Mucosa of stomach (tissue), 1 donor: Measurements from ENCODE around the gene TTC29.
"Not testable (repeated sequence)": the region's sequence is repeated elsewhere in the genome, so short reads cannot be mapped to it uniquely, and the experiment has no call there.

Experiments
- H3K27me3 ChIP-seq: one replicate; pipeline ENCODE4 v1.7.0; 2013; ENCODE audit warnings: mild to moderate bottlenecking, low read length; ENCODE audit not compliant: control insufficient read depth, insufficient read depth
- H3K36me3 ChIP-seq: one replicate; pipeline ENCODE4 v1.7.0; 2013; ENCODE audit warnings: low read length; ENCODE audit not compliant: control insufficient read depth, insufficient read depth
- H3K4me1 ChIP-seq: one replicate; pipeline ENCODE4 v1.7.0; 2013; ENCODE audit warnings: mild to moderate bottlenecking, low read length; ENCODE audit not compliant: control insufficient read depth, insufficient read depth
- H3K4me3 ChIP-seq: one replicate; pipeline ENCODE4 v1.7.0; 2013; ENCODE audit warnings: low read length
- H3K9ac ChIP-seq: one replicate; pipeline ENCODE4 v1.7.0; 2013; ENCODE audit warnings: mild to moderate bottlenecking, low read length, moderate library complexity
- H3K9me3 ChIP-seq: one replicate; pipeline ENCODE4 v1.7.0; 2013; ENCODE audit warnings: mild to moderate bottlenecking, low read length, moderate library complexity; ENCODE audit not compliant: control insufficient read depth
- donor health status: Pancreatic carcinoma.

TTC29 gene

GRCh38 chr4:146852360-146852759 is 93.3 kb downstream of the TTC29 start:
- H3K27me3 ChIP-seq: no peaks in the 10 kb centered on the region
- H3K9me3 ChIP-seq: no peaks in the 10 kb centered on the region
- no peak overlapping the region for H3K4me3 ChIP-seq
- H3K9ac ChIP-seq: no peak overlapping the region
- no peaks in the 10 kb centered on the region for H3K4me1 ChIP-seq
- no peaks in the 10 kb centered on the region for H3K36me3 ChIP-seq

GRCh38 chr4:146847345-146847744 is 98.3 kb downstream of the TTC29 start:
- no peaks in the 10 kb centered on the region for H3K9me3 ChIP-seq

DNA sequence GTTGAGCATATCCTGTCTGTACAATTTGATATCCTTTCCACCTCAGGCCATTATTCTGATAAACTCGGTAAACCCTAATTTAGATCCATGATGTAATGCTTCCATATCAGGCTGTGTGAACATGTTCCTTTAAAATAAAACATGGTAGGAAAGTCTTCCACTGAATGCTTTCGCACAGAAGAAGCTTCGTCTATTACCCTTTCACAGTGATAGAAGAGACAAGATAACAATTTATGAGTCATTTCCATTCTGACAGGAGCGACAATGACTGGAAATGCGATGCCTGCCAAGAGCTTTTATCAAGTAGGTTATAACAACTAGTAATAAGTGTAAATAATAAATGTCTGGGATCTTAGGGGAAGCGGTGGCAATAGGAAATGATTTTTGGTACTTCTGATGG is 98.8 kb downstream of the TTC29 start:
- no peaks in the 10 kb centered on the region for H3K9me3 ChIP-seq
- no peak overlapping the region for H3K9ac ChIP-seq
- H3K4me3 ChIP-seq: no peak overlapping the region
- H3K4me1 ChIP-seq: no peaks in the 10 kb centered on the region
- no peaks in the 10 kb centered on the region for H3K36me3 ChIP-seq
- no peaks in the 10 kb centered on the region for H3K27me3 ChIP-seq

More at GRCh38 chr4:146847345-146847744, 98.3 kb downstream of the TTC29 start:
- no peaks in the 10 kb centered on the region for H3K36me3 ChIP-seq
- H3K9ac ChIP-seq: no peak overlapping the region
- no peak overlapping the region for H3K4me3 ChIP-seq
- H3K27me3 ChIP-seq: no peaks in the 10 kb centered on the region
- no peaks in the 10 kb centered on the region for H3K4me1 ChIP-seq

DNA sequence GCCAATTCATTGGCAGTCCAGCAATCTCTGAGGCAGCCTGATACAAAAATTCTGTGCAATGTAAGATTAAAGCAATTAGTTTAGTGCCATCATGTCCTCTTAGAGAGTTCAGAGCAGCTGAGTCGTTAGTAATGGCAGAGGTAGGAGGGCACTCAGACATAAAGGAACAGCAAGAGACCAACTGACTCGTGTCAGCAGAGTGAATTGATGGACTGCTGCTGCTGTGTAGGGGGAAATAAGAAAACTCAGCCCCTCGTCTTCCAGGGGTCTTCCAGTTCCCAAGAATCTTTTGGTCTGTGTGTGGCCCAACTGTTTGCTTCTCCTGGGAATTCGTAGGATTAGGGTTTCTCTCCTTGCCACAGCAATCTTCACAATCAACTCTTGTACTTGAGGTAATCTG is 100.9 kb downstream of the TTC29 start:
- Histone ChIP-seq H3K4me3 (no peak overlapping the region), H3K36me3 (no peaks in the 10 kb centered on the region), H3K4me1 (no peaks in the 10 kb centered on the region), H3K9me3 (no peaks in the 10 kb centered on the region), H3K27me3 (no peaks in the 10 kb centered on the region), H3K9ac (no peak overlapping the region)

GRCh38 chr4:146842876-146843275 is 102.8 kb downstream of the TTC29 start:
- no peaks in the 10 kb centered on the region for H3K36me3 ChIP-seq
- no peak overlapping the region for H3K9ac ChIP-seq
- no peaks in the 10 kb centered on the region for H3K27me3 ChIP-seq
- no peaks in the 10 kb centered on the region for H3K4me1 ChIP-seq
- no peak overlapping the region for H3K4me3 ChIP-seq
- no peaks in the 10 kb centered on the region for H3K9me3 ChIP-seq

DNA sequence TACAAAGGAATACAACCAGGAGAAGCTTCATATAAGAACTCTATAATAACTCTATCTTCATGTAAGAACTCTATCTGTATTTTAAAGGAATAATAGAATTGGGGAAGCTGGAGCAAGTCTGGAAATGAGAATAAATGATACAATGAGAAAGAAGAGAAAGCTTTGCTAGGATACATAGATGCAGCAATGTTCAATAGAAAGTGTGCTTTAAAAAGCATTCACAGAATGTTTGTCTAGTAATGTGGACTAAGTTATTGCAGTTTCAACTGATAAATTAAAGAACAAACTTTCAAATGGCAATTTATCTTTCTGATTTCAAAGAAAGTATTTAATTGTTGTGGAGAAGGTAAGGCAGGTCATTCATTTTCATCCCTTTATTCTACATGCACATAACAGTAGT is 104.9 kb downstream of the TTC29 start:
- no peaks in the 10 kb centered on the region for H3K36me3 ChIP-seq
- H3K9ac ChIP-seq: no peak overlapping the region
- H3K9me3 ChIP-seq: no peaks in the 10 kb centered on the region
- no peak overlapping the region for H3K4me3 ChIP-seq
- H3K4me1 ChIP-seq: no peaks in the 10 kb centered on the region
- H3K27me3 ChIP-seq: no peaks in the 10 kb centered on the region

- Histone ChIP-seq H3K27me3 (no peaks in the 10 kb centered on the region), H3K36me3 (no peaks in the 10 kb centered on the region), H3K4me1 (no peaks in the 10 kb centered on the region), H3K4me3 (no peak overlapping the region), H3K9ac (no peak overlapping the region), H3K9me3 (no peaks in the 10 kb centered on the region)
These were observed 110.6 kb downstream of the TTC29 start for GRCh38 chr4:146835096-146835495.

DNA sequence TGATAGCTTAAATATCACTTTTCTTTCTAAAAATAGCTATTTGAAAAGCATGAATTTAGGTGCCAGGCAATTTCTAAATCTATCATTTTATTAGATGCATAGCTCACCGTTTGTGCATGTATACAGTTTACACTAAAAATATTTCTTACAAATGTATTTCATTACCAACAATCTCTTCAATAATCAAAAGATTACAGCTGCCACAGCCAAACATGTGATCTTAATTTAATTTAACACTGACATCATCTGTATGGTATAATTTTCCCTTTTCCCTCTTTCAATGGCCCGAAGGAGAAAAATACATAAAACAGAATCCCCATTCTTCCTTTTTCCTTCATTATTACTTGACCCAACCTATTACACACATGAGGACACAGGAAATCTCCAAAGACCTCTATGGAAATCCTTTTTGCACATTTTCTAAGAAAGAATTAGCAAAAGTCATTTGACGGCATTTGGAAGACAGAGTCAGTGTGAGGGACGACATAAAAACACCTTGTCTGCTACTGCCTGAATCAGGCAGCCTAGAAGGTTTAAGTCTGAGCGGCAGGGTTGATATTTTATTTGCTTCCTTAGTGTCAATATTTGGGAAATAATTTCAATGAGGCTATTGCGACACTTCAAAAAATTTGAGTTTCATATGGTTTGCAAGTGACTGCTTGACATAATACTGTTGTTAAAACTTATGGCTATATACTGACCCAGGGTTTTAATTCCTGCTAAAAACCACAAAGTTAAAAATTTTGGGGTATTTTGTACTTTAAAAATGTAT is 111.2 kb downstream of the TTC29 start:
- Histone ChIP-seq H3K9ac (no peak overlapping the region), H3K4me1 (no peaks in the 10 kb centered on the region), H3K9me3 (no peaks in the 10 kb centered on the region), H3K27me3 (no peaks in the 10 kb centered on the region), H3K36me3 (no peaks in the 10 kb centered on the region), H3K4me3 (no peak overlapping the region)

GRCh38 chr4:146833530-146833929 is 112.1 kb downstream of the TTC29 start:
- Histone ChIP-seq H3K9me3 (no peaks in the 10 kb centered on the region), H3K27me3 (no peaks in the 10 kb centered on the region), H3K36me3 (no peaks in the 10 kb centered on the region), H3K9ac (no peak overlapping the region), H3K4me3 (no peak overlapping the region), H3K4me1 (no peaks in the 10 kb centered on the region)

DNA sequence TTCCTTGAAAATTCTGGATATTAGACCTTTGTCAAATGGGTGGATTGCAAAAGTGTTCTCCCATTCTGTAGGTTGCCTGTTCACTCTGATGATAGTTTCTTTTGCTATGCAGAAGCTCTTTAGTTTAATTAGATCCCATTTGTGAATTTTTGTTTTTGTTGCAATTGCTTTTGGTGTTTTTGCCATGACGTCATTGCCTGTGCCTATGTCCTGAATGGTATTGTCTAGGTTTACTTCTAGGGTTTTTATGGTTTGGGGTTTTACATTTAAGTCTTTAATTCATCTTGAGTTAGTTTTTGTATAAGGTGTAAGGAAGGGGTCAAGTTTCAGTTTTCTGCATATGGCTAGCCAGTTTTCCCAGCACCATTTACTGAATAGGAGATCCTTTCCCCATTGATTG is 122.7 kb downstream of the TTC29 start:
- H3K4me3 ChIP-seq, H3K9me3 ChIP-seq, H3K36me3 ChIP-seq, H3K9ac ChIP-seq, H3K4me1 ChIP-seq, H3K27me3 ChIP-seq: not testable (repeated sequence)

DNA sequence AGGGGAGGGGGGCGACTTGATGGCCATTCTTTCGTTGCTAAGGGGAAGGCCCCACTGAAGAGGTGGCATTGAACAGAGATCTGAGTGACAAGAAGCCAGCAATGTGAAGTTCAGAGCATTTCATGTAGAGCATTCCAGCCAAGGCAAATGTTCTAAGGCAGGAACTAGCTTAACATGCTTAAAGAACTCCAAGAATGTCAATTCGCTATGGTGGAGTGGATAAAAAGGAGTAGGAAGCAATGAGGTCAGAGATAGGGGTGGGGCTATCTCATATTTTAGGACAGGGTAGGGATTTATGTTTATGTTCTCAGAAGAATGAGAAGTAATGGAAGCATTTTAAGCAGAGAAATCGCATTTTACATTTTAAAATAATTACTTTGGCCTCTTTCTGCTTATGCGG is 130.9 kb downstream of the TTC29 start:
- no peaks in the 10 kb centered on the region for H3K9me3 ChIP-seq
- no peak overlapping the region for H3K9ac ChIP-seq
- no peaks in the 10 kb centered on the region for H3K36me3 ChIP-seq
- no peaks in the 10 kb centered on the region for H3K4me1 ChIP-seq
- H3K4me3 ChIP-seq: no peak overlapping the region
- no peaks in the 10 kb centered on the region for H3K27me3 ChIP-seq

DNA sequence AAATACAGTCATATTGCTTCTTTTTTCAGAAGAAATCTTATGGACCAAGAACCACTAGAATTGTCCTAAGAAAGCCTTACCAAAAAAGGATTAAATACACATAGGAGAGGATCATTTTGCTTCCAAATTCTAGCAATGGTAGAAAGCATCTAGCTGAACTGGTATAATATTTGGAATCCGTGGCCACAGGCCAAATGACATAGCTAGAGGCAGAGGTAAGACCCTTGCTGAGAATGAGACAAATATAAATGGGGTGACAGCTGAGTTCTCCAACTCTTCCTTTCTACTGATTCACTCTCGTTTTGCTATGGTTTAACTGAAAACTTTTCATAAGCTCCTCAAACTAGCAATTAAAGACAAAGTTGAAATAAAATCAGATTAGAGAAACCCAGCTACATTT is 150.0 kb downstream of the TTC29 start:
- no peaks in the 10 kb centered on the region for H3K36me3 ChIP-seq
- no peak overlapping the region for H3K4me3 ChIP-seq
- H3K4me1 ChIP-seq: no peaks in the 10 kb centered on the region
- no peaks in the 10 kb centered on the region for H3K27me3 ChIP-seq
- H3K9ac ChIP-seq: no peak overlapping the region
- no peaks in the 10 kb centered on the region for H3K9me3 ChIP-seq

- Histone ChIP-seq H3K4me1 (no peaks in the 10 kb centered on the region), H3K9me3 (no peaks in the 10 kb centered on the region), H3K27me3 (no peaks in the 10 kb centered on the region), H3K36me3 (no peaks in the 10 kb centered on the region), H3K9ac (no peak overlapping the region), H3K4me3 (no peak overlapping the region)
These were observed 151.9 kb downstream of the TTC29 start for GRCh38 chr4:146793727-146794126.
